Measurements from ENCODE around the gene LIN37. TPM values are rescaled to one million over a fixed set of nuclear protein-coding genes. Genes with fewer than 3 reads are reported as not detected.

The LIN37 gene
- total and polyA plus RNA-seq, 4 donors: 2.6 to 7.0 (median 6.1) TPM

DNA sequence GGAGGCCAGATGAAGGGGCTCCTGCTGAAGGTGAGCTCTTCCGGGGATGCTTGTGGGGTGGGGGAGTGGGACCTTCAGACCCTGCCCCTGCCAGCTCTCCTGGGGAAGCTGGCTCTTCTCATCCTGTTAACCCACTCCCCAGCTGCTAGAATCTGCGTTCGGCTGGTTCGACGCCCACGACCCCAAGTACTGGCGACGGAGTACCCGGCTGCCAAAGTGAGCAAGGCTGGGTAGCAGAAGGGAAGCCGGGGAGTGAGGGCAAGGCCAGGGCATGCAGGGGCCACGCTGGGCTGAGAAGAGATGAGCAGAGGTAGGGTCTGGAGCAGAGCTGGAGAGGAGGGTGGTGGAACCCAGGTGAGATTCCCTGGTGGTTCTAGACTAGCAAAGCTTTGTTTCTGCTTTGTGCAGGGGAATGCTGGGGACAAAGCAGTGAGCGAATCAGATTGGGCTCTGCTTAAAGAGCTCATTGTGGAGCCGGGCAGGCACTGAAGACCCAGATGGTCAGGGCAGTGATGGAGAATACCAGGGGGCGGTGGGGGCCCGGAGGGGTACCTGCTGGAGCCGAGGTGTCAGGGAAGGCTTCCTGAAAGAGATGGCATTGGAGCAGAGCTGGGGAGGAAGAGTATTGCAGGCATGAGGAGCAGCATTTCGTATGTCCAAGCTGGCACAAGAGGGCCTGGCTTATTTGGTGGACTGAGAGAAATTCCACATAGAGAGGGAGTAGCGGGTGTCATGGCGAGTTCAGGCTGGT lies 20.2 kb upstream of the LIN37 start:
- WGBS: 95% methylated on average over 19 of the region's 19 CpGs
- H3K4me3 ChIP-seq (ENCODE audit: low read depth in 1 of 3, low read length in 3 of 3): no peak overlapping the region
- no peaks in the 10 kb centered on the region for H3K9me3 ChIP-seq (ENCODE audit: control insufficient read depth in 4 of 4, low read length in 3 of 4)

More for the DNA sequence above, 20.2 kb upstream of the LIN37 start:
- Histone ChIP-seq H3K27me3 (ENCODE audit: control insufficient read depth in 4 of 4, insufficient read depth in 4 of 4, low read length in 3 of 4) (no peaks in the 10 kb centered on the region), H3K36me3 (ENCODE audit: control insufficient read depth in 4 of 4, insufficient read depth in 3 of 4, low read depth in 1 of 4, low read length in 3 of 4) (peaks cover 61 to 96% (median 74%) of the 10 kb centered on the region in 4 donors), H3K27ac (ENCODE audit: low read depth in 1 of 2, low read length in 2 of 2) (no peak overlapping the region), H3K4me1 (ENCODE audit: control insufficient read depth in 4 of 4, insufficient read depth in 4 of 4, low read length in 3 of 4) (no peaks in the 10 kb centered on the region), H3K9ac (ENCODE audit: low read depth in 1 of 2, low read length in 2 of 2) (no peak overlapping the region)
- TF ChIP-seq SP1 (IDR thresholded peaks at IDR 0.05): no peak
- TF ChIP-seq YY1 (IDR thresholded peaks at IDR 0.05): no peak
- no peak for TF ChIP-seq ATF3 (IDR thresholded peaks at IDR 0.05)
- TF ChIP-seq GABPA (IDR thresholded peaks at IDR 0.05 in 1 of 2, conservative IDR thresholded peaks at IDR 0.05 in 1 of 2): no peak
- TF ChIP-seq HNF4G (IDR thresholded peaks at IDR 0.05): no peak
- TF ChIP-seq HNF4A (conservative IDR thresholded peaks at IDR 0.05): no peak
- TF ChIP-seq FOXA2 (IDR thresholded peaks at IDR 0.05): no peak
- TF ChIP-seq NR2F2 (IDR thresholded peaks at IDR 0.05): no peak
- no peak for TF ChIP-seq FOXA1 (IDR thresholded peaks at IDR 0.05)
- no peak for TF ChIP-seq CTCF (IDR thresholded peaks at IDR 0.05; ENCODE audit: low read depth, low read length, missing input control)
- no peak for TF ChIP-seq MAX (IDR thresholded peaks at IDR 0.05)
- TF ChIP-seq RAD21 (IDR thresholded peaks at IDR 0.05): no peak
- TF ChIP-seq RXRA (IDR thresholded peaks at IDR 0.05): no peak
- TF ChIP-seq, protein P1, sequence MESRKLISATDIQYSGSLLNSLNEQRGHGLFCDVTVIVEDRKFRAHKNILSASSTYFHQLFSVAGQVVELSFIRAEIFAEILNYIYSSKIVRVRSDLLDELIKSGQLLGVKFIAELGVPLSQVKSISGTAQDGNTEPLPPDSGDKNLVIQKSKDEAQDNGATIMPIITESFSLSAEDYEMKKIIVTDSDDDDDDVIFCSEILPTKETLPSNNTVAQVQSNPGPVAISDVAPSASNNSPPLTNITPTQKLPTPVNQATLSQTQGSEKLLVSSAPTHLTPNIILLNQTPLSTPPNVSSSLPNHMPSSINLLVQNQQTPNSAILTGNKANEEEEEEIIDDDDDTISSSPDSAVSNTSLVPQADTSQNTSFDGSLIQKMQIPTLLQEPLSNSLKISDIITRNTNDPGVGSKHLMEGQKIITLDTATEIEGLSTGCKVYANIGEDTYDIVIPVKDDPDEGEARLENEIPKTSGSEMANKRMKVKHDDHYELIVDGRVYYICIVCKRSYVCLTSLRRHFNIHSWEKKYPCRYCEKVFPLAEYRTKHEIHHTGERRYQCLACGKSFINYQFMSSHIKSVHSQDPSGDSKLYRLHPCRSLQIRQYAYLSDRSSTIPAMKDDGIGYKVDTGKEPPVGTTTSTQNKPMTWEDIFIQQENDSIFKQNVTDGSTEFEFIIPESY (IDR thresholded peaks at IDR 0.05): no peak
- no peak for TF ChIP-seq TAF1 (conservative IDR thresholded peaks at IDR 0.05)
- TF ChIP-seq, protein P2, sequence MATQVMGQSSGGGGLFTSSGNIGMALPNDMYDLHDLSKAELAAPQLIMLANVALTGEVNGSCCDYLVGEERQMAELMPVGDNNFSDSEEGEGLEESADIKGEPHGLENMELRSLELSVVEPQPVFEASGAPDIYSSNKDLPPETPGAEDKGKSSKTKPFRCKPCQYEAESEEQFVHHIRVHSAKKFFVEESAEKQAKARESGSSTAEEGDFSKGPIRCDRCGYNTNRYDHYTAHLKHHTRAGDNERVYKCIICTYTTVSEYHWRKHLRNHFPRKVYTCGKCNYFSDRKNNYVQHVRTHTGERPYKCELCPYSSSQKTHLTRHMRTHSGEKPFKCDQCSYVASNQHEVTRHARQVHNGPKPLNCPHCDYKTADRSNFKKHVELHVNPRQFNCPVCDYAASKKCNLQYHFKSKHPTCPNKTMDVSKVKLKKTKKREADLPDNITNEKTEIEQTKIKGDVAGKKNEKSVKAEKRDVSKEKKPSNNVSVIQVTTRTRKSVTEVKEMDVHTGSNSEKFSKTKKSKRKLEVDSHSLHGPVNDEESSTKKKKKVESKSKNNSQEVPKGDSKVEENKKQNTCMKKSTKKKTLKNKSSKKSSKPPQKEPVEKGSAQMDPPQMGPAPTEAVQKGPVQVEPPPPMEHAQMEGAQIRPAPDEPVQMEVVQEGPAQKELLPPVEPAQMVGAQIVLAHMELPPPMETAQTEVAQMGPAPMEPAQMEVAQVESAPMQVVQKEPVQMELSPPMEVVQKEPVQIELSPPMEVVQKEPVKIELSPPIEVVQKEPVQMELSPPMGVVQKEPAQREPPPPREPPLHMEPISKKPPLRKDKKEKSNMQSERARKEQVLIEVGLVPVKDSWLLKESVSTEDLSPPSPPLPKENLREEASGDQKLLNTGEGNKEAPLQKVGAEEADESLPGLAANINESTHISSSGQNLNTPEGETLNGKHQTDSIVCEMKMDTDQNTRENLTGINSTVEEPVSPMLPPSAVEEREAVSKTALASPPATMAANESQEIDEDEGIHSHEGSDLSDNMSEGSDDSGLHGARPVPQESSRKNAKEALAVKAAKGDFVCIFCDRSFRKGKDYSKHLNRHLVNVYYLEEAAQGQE (IDR thresholded peaks at IDR 0.05): no peak
- no peak for TF ChIP-seq EGR1 (IDR thresholded peaks at IDR 0.05; ENCODE audit: low read depth in 2 of 2)
- no peak for TF ChIP-seq JUND (IDR thresholded peaks at IDR 0.05)
- no peak for DNase-seq (ENCODE audit: low spot score)

All from liver (tissue), 9 donors.